GM20000 (cell line): ENCODE measurements around the gene ZBTB34.

Experiments
- DNase-seq: peaks from one replicate; pipeline ENCODE4 v3.0.0; 2012; ENCODE audit warnings: low spot score
- TF ChIP-seq, protein P1 (sequence below): IDR thresholded peaks from 2 replicates; pipeline ENCODE4 v1.5.1; 2012; ENCODE audit warnings: mild to moderate bottlenecking, control low read depth; ENCODE audit errors: extremely low read depth, missing control alignments

ZBTB34 gene

DNA sequence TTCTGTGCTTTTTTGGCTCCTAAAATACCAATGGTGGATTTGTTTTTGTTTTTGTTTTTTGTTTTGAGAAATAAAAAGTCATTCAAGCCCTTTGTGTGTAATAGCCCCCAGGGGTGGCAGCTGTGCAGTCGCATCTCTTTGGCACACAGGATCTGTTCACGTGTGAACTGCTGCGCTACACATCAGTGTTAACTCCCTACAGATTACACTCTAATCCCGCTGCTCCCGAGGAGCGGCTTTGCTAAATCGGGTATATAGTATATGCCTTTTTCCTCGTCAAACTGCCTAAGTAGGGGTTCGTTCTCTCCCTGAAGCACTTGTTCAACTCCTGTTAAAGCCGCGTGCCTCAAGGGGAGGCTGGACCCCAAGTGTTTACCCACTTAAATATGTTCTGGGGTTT lies 22.3 kb downstream of the ZBTB34 start:
- no peak for DNase-seq
- TF ChIP-seq, protein P1, sequence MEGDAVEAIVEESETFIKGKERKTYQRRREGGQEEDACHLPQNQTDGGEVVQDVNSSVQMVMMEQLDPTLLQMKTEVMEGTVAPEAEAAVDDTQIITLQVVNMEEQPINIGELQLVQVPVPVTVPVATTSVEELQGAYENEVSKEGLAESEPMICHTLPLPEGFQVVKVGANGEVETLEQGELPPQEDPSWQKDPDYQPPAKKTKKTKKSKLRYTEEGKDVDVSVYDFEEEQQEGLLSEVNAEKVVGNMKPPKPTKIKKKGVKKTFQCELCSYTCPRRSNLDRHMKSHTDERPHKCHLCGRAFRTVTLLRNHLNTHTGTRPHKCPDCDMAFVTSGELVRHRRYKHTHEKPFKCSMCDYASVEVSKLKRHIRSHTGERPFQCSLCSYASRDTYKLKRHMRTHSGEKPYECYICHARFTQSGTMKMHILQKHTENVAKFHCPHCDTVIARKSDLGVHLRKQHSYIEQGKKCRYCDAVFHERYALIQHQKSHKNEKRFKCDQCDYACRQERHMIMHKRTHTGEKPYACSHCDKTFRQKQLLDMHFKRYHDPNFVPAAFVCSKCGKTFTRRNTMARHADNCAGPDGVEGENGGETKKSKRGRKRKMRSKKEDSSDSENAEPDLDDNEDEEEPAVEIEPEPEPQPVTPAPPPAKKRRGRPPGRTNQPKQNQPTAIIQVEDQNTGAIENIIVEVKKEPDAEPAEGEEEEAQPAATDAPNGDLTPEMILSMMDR = no peak

DNA sequence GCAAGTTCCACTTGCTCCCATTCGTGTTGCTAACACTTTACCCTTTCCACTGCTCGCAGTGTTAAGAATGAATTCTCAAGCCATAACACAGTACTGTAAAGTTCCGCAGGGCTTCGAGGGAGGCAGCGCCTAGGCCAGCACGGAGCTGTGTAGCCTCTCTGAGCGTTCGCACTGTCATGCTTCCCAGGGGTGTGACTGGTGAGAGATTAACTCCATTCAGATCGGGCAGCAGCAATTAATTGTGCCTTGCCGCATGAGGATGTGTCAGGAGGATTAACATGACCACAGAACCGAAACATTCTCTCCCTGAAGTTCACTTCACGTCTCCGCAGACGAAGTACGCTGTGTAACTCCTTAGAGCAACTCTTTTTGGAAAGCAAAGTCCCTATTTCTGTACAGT lies 23.2 kb downstream of the ZBTB34 start:
- TF ChIP-seq, protein P1 = no peak
- no peak for DNase-seq

DNA sequence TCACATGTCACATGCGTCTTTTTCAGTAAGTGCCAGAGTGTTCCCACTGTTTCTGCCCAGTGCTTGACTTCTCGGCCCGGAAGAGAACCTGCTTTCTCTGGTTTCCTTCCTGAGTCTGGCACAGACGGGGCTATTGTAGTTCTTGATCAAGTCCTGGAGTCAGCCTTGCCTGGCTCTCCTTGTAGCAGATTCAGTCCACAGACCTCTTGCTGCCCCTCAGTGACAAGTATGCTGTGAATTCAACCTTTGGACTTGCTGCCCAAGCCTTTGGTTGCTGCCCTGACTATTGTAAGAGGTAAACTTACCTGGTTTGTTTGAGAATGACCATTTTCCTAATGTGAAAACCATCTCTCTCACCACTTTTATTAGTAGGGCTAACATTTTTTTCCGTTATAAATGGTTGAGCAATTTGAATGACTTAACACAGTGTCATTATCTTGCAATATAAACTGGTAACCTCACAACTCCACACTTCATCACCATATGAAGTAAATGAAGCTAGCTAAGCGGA lies 24.7 kb downstream of the ZBTB34 start:
- DNase-seq = no peak
- TF ChIP-seq, protein P1 = no peak

DNA sequence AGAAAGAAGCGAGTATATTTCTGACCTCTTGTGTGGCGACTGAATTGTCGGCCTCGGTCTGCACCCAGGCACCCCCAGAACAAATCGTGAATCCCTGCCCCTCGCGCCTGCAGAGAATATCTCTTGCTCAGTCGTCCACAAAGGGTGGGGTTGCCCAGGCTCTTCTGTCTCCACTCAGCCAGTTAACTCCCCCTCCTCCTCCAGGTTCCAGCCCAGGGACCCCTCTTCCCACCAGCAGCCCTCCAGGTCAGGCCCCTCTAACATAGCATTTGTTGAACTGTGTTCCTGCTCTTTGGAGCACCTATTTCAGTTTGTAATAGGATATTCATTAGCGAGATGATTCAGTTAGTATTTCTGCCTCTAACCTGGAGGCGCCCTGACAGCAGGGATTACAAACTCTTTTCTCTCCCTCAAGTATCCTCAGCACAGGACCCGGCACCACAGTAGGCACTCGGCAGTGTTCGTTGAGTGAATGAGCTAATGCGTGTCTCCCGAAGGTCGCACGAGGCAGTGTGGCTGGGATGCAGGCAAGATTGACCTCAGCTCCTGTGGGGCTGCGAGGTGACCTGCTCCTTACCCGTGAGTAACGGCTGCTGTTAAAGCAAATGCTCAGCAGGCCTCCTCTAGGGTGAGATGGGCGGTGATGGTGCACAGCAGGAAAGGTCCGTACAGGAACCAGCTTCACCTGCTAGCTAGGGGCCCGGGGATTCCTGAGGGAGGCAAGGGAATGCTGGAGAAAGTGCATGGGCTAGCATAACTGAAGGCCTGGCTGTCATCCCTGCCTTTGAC lies 25.8 kb downstream of the ZBTB34 start:
- TF ChIP-seq, protein P1 = no peak
- no peak for DNase-seq

DNA sequence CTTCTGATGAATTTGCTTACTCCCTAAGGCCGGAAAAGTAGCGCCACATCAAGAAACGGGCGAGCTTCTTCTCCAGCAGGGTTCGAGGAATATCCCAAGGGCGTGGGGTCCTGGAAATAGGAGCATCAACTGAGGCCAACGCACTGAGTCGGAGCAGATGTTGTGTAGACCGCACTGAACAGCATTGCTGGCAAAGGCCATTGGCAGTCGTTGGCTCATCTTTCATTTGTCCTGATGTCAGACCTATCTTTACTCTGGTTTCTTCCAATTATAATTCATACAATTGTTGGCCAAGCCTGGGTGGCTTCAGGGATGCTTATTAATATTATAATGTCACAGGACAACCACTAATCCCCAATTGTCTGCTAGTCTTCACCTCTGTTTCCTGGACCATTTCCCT lies 26.5 kb downstream of the ZBTB34 start:
- DNase-seq = no peak
- TF ChIP-seq, protein P1 = no peak

DNA sequence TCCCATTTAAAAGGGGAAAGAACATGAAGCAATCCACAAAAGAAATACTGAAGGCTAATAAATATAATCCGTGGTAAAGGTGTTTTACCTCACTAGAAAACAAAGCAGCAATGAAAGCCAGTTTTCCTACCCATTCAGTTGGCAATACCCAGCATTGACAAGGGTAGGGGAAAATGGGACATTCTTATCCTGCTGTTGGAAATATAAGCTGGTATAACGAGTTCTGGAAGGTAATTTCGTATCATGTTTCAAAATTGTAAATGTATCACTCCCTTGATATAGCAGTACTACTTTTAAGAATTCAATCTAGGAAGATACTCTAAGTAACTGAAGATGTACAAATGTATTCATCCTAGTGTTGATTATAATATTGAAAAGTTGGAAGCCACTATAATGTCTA lies 31.2 kb downstream of the ZBTB34 start:
- DNase-seq = no peak
- TF ChIP-seq, protein P1 = no peak

DNA sequence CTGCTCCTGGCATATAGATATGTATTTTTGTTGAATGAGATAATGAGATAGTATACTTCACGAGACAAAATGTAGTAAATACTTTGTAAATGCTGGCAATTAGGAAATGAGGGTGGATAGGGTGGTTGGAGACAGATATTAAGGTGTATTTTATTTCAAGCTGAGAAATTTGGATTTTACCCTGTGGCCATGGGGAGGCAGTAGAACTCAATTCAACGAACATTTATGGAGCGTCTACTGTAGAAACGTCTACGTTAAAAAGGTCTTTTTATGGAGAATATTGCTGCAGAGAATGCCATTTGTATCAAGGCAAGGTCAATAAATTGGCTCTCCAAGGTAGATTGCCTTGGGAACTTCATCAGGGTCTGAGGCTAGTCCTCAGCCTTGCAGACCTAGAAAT lies 32.6 kb downstream of the ZBTB34 start:
- TF ChIP-seq, protein P1 = no peak
- DNase-seq = no peak
